Measurements from ENCODE around the gene PDE4D.

- TF ChIP-seq EZH2phosphoT487 (IDR thresholded peaks at IDR 0.05) (no peak), EZH2 (IDR thresholded peaks at IDR 0.05) (no peak), CTCF (IDR thresholded peaks at IDR 0.05) (no peak)
Measured at GRCh38 chr5:59279979-59280378, 613.5 kb downstream of the PDE4D start.

Data from neural progenitor cell (in vitro differentiated cells).